Upper lobe of right lung (tissue), 1 donor: Measurements from ENCODE around the gene XYLT1. TPM values are rescaled to one million over a fixed set of nuclear protein-coding genes. Genes with fewer than 3 reads are reported as not detected.

Source experiments
- ATAC-seq: fragments of 200-7000 bp; cut with Tn5 transposase; one replicate; pipeline ENCODE4 v1.9.1; 2020; ENCODE audit warnings: mild to moderate bottlenecking, moderate library complexity
- DNase-seq: peaks from one replicate; pipeline ENCODE4 v3.0.0-alpha.2; 2020
- H3K27ac ChIP-seq: fragments of 200-600 bp; one replicate; pipeline ENCODE4 v1.8.0; 2022
- H3K27me3 ChIP-seq: fragments of 200-600 bp; one replicate; pipeline ENCODE4 v1.8.0; 2022; ENCODE audit warnings: mild to moderate bottlenecking
- H3K36me3 ChIP-seq: fragments of 200-600 bp; one replicate; pipeline ENCODE4 v1.8.0; 2022
- H3K4me1 ChIP-seq: fragments of 200-600 bp; one replicate; pipeline ENCODE4 v1.8.0; 2022
- H3K4me3 ChIP-seq: fragments of 200-600 bp; one replicate; pipeline ENCODE4 v1.8.0; 2022; ENCODE audit warnings: mild to moderate bottlenecking
- H3K9me3 ChIP-seq: fragments of 200-600 bp; one replicate; pipeline ENCODE4 v1.8.0; 2022
- CTCF ChIP-seq: fragments of 200-600 bp; IDR thresholded peaks from one replicate; pipeline ENCODE4 v1.8.0; 2022; ENCODE audit warnings: antibody characterized with exemption
- intact Hi-C: fragments of 100-400 bp; cut with DNase I; formaldehyde crosslinking; loops from one replicate; pipeline ENCODE4 v1.11.0; 2022
- total RNA-seq: library from RNA; stranded (reverse); fragmentation: NEBNext Ultra II Directional; extraction: Animal tissue kit (Norgen Biotek cat#: 25700); gene quantifications from one replicate; pipeline ENCODE4 v1.2.1, GENCODE V29; 2021
- donor health status: DM: no; HTN: yes; CAD: no; lungs with severe emphysema.

The XYLT1 gene
- total RNA-seq, 1 donor from 2014 or later = 12.1 TPM

DNA sequence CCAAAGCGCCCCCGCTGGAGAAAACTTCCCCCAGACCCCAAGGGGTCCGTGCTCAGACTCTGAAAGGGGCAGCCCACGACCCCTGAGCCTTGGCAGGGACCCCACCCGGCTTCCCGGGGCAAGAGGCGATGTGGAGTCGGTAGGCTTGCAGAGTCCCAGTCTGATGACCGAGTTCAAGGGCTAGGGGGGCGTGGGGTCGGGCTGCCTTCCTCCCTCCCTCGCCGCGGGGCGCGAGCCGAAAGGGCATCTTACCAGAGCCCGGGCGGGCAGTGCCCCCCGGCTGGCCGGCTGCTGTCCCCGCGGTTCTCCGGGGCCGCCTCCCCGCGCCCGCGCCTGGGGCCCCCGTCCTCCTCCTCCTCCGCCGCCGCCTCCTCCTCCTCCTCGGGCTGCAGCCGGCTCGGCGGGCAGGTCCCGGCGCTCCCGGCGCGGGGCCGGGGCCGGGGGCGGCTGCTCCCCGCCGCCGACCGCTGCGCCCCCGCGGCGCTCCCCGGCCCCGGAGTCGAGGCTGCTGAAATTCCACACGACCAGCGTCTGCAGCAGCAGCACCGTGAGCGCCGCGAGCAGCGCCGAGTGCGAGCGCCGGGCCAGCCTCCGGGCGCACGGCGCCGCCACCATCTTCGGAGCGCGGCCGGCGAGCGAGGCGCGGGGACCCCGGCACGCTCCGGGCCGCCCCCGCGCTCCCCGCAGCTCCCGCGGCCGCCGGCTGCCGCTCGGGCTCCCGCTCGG, 415 bp downstream of the XYLT1 start:
- H3K27ac ChIP-seq = no peak overlapping the region
- intact Hi-C loops = no loop called here
- peak overlapping the region; percentile 66 for H3K4me3 ChIP-seq
- ATAC-seq (peak; percentile 8), DNase-seq (no peak)
- peaks cover 30% of the 10 kb centered on the region for H3K4me1 ChIP-seq
- no peaks in the 10 kb centered on the region for H3K9me3 ChIP-seq
- no peaks in the 10 kb centered on the region for H3K36me3 ChIP-seq
- no peak for TF ChIP-seq CTCF
- no peaks in the 10 kb centered on the region for H3K27me3 ChIP-seq

DNA sequence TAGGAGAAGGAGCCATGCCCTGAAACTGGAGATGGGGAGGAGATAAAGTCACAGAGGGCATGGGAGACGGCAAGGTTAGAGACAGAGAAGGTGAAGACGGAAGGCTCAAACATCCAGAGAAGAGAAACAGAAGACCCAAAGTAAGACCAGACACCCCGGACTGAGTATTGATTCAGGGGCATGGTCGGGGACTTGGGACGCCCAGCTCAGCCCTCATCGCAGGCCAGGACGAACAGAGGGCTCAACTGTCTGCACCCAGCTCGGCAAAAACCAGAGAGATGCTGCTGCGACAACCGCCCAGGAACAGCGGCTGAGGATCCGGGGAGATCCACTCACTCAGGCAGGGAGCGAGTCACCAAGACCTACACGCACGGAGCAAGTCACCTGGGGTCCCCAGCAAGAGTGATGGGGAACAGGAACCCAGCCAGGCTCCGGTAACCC, 999 bp downstream of the XYLT1 start:
- no peak overlapping the region for H3K27ac ChIP-seq
- no peak for TF ChIP-seq CTCF
- DNase-seq (no peak), ATAC-seq (no peak)
- H3K27me3 ChIP-seq = no peaks in the 10 kb centered on the region
- H3K4me3 ChIP-seq = peak overlapping the region; percentile 66
- no peaks in the 10 kb centered on the region for H3K9me3 ChIP-seq
- intact Hi-C loops = no loop called here
- H3K36me3 ChIP-seq = no peaks in the 10 kb centered on the region
- H3K4me1 ChIP-seq = peaks cover 30% of the 10 kb centered on the region

- DNase-seq (no peak), ATAC-seq (no peak)
- Histone ChIP-seq H3K9me3 (no peaks in the 10 kb centered on the region), H3K27ac (no peak overlapping the region), H3K36me3 (no peaks in the 10 kb centered on the region), H3K4me1 (peaks cover 30% of the 10 kb centered on the region), H3K4me3 (peak overlapping the region; percentile 66), H3K27me3 (no peaks in the 10 kb centered on the region)
- intact Hi-C loops = no loop called here
- TF ChIP-seq CTCF = no peak
Observed at GRCh38 chr16:17469011-17469740, 1.6 kb downstream of the XYLT1 start.

GRCh38 chr16:17468611-17469010, 2.1 kb downstream of the XYLT1 start:
- intact Hi-C loops = no loop called here
- no peaks in the 10 kb centered on the region for H3K9me3 ChIP-seq

GRCh38 chr16:17467923-17468540, 2.7 kb downstream of the XYLT1 start:
- intact Hi-C loops = no loop called here

More at GRCh38 chr16:17468611-17469010, 2.1 kb downstream of the XYLT1 start:
- Histone ChIP-seq H3K36me3 (no peaks in the 10 kb centered on the region), H3K27ac (no peak overlapping the region), H3K4me1 (peaks cover 30% of the 10 kb centered on the region), H3K4me3 (peak overlapping the region; percentile 66), H3K27me3 (no peaks in the 10 kb centered on the region)
- DNase-seq (no peak), ATAC-seq (no peak)
- no peak for TF ChIP-seq CTCF

More at GRCh38 chr16:17467923-17468540, 2.7 kb downstream of the XYLT1 start:
- TF ChIP-seq CTCF = peak; percentile 66
- Histone ChIP-seq H3K27ac (no peak overlapping the region), H3K4me3 (peak overlapping the region; percentile 66), H3K27me3 (no peaks in the 10 kb centered on the region), H3K9me3 (no peaks in the 10 kb centered on the region), H3K4me1 (peaks cover 30% of the 10 kb centered on the region), H3K36me3 (no peaks in the 10 kb centered on the region)
- peak; percentile 79 for ATAC-seq
- DNase-seq = peak; percentile 70
